ENCODE measurements around the gene CAMTA1. TPM values are rescaled to one million over a fixed set of nuclear protein-coding genes. Genes with fewer than 3 reads are reported as not detected.
"Not testable (repeated sequence)": the region's sequence is repeated elsewhere in the genome, so short reads cannot be mapped to it uniquely, and the experiment has no call there.

The CAMTA1 gene
- polyA plus RNA-seq, 2 donors, result 61.1 to 75.0 TPM

- no peak overlapping the region for H3K27ac ChIP-seq (ENCODE audit: low read depth in 2 of 2, low read length in 1 of 2)
- no peaks in the 10 kb centered on the region for H3K9me3 ChIP-seq (ENCODE audit: control insufficient read depth in 2 of 2, insufficient read depth in 1 of 2, low read depth in 1 of 2, low read length in 1 of 2)
- H3K4me3 ChIP-seq (ENCODE audit: low read depth in 1 of 2, low read length in 2 of 2), result no peak overlapping the region
- H3K27me3 ChIP-seq (ENCODE audit: control insufficient read depth in 1 of 2, insufficient read depth in 2 of 2, low read length in 2 of 2), result no peaks in the 10 kb centered on the region
- H3K4me1 ChIP-seq (ENCODE audit: control insufficient read depth in 2 of 2, insufficient read depth in 2 of 2, low read length in 1 of 2), result peaks cover 0 to 2% of the 10 kb centered on the region in 2 donors
- 41 to 50% methylated on average over 31 of the region's 31 CpGs for whole genome bisulfite sequencing, 2 donors
- no peaks in the 10 kb centered on the region for H3K36me3 ChIP-seq (ENCODE audit: control insufficient read depth in 2 of 2, insufficient read depth in 2 of 2, low read length in 1 of 2)
Measured at GRCh38 chr1:7149080-7149838, 364.0 kb downstream of the CAMTA1 start.

GRCh38 chr1:7150724-7151280 lies 365.5 kb downstream of the CAMTA1 start:
- Histone ChIP-seq H3K4me1 (ENCODE audit: control insufficient read depth in 2 of 2, insufficient read depth in 2 of 2, low read length in 1 of 2) (peaks cover 0 to 2% of the 10 kb centered on the region in 2 donors), H3K4me3 (ENCODE audit: low read depth in 1 of 2, low read length in 2 of 2) (no peak overlapping the region)
- WGBS, 2 donors, result 78 to 80% methylated on average over 19 of the region's 19 CpGs

GRCh38 chr1:7151978-7152377 lies 366.7 kb downstream of the CAMTA1 start:
- no peaks in the 10 kb centered on the region for H3K27me3 ChIP-seq (ENCODE audit: control insufficient read depth in 1 of 2, insufficient read depth in 2 of 2, low read length in 2 of 2)
- no peaks in the 10 kb centered on the region for H3K36me3 ChIP-seq (ENCODE audit: control insufficient read depth in 2 of 2, insufficient read depth in 2 of 2, low read length in 1 of 2)
- H3K9me3 ChIP-seq (ENCODE audit: control insufficient read depth in 2 of 2, insufficient read depth in 1 of 2, low read depth in 1 of 2, low read length in 1 of 2), result no peaks in the 10 kb centered on the region
- H3K4me1 ChIP-seq (ENCODE audit: control insufficient read depth in 2 of 2, insufficient read depth in 2 of 2, low read length in 1 of 2), result peaks cover 0 to 2% of the 10 kb centered on the region in 2 donors
- WGBS, 2 donors, result 76 to 83% methylated on average over 7 of the region's 7 CpGs
- no peak overlapping the region for H3K27ac ChIP-seq (ENCODE audit: low read depth in 2 of 2, low read length in 1 of 2)
- no peak overlapping the region for H3K4me3 ChIP-seq (ENCODE audit: low read depth in 1 of 2, low read length in 2 of 2)

More at GRCh38 chr1:7150724-7151280, 365.5 kb downstream of the CAMTA1 start:
- H3K36me3 ChIP-seq (ENCODE audit: control insufficient read depth in 2 of 2, insufficient read depth in 2 of 2, low read length in 1 of 2), result no peaks in the 10 kb centered on the region
- no peak overlapping the region for H3K27ac ChIP-seq (ENCODE audit: low read depth in 2 of 2, low read length in 1 of 2)
- no peaks in the 10 kb centered on the region for H3K9me3 ChIP-seq (ENCODE audit: control insufficient read depth in 2 of 2, insufficient read depth in 1 of 2, low read depth in 1 of 2, low read length in 1 of 2)
- no peaks in the 10 kb centered on the region for H3K27me3 ChIP-seq (ENCODE audit: control insufficient read depth in 1 of 2, insufficient read depth in 2 of 2, low read length in 2 of 2)

- Histone ChIP-seq H3K27me3 (ENCODE audit: control insufficient read depth in 1 of 2, insufficient read depth in 2 of 2, low read length in 2 of 2) (no peaks in the 10 kb centered on the region), H3K27ac (ENCODE audit: low read depth in 2 of 2, low read length in 1 of 2) (no peak overlapping the region), H3K4me1 (ENCODE audit: control insufficient read depth in 2 of 2, insufficient read depth in 2 of 2, low read length in 1 of 2) (peaks cover 0 to 2% of the 10 kb centered on the region in 2 donors), H3K9me3 (ENCODE audit: control insufficient read depth in 2 of 2, insufficient read depth in 1 of 2, low read depth in 1 of 2, low read length in 1 of 2) (no peaks in the 10 kb centered on the region), H3K4me3 (ENCODE audit: low read depth in 1 of 2, low read length in 2 of 2) (no peak overlapping the region), H3K36me3 (ENCODE audit: control insufficient read depth in 2 of 2, insufficient read depth in 2 of 2, low read length in 1 of 2) (no peaks in the 10 kb centered on the region)
- WGBS, 2 donors, result 55 to 63% methylated on average over 10 of the region's 10 CpGs
Measured at GRCh38 chr1:7152655-7153054, 367.4 kb downstream of the CAMTA1 start.

GRCh38 chr1:7153464-7153863 lies 368.2 kb downstream of the CAMTA1 start:
- WGBS, 2 donors, result 68 to 79% methylated on average over 10 of the region's 10 CpGs
- no peak overlapping the region for H3K4me3 ChIP-seq (ENCODE audit: low read depth in 1 of 2, low read length in 2 of 2)
- H3K4me1 ChIP-seq (ENCODE audit: control insufficient read depth in 2 of 2, insufficient read depth in 2 of 2, low read length in 1 of 2), result peaks cover 0 to 2% of the 10 kb centered on the region in 2 donors
- H3K27ac ChIP-seq (ENCODE audit: low read depth in 2 of 2, low read length in 1 of 2), result no peak overlapping the region
- H3K36me3 ChIP-seq (ENCODE audit: control insufficient read depth in 2 of 2, insufficient read depth in 2 of 2, low read length in 1 of 2), result no peaks in the 10 kb centered on the region
- no peaks in the 10 kb centered on the region for H3K27me3 ChIP-seq (ENCODE audit: control insufficient read depth in 1 of 2, insufficient read depth in 2 of 2, low read length in 2 of 2)
- no peaks in the 10 kb centered on the region for H3K9me3 ChIP-seq (ENCODE audit: control insufficient read depth in 2 of 2, insufficient read depth in 1 of 2, low read depth in 1 of 2, low read length in 1 of 2)

GRCh38 chr1:7159116-7159781 lies 374.0 kb downstream of the CAMTA1 start:
- Histone ChIP-seq H3K4me3 (ENCODE audit: low read depth in 1 of 2, low read length in 2 of 2) (no peak overlapping the region), H3K27ac (ENCODE audit: low read depth in 2 of 2, low read length in 1 of 2) (no peak overlapping the region), H3K27me3 (ENCODE audit: control insufficient read depth in 1 of 2, insufficient read depth in 2 of 2, low read length in 2 of 2) (no peaks in the 10 kb centered on the region), H3K9me3 (ENCODE audit: control insufficient read depth in 2 of 2, insufficient read depth in 1 of 2, low read depth in 1 of 2, low read length in 1 of 2) (no peaks in the 10 kb centered on the region), H3K36me3 (ENCODE audit: control insufficient read depth in 2 of 2, insufficient read depth in 2 of 2, low read length in 1 of 2) (no peaks in the 10 kb centered on the region), H3K4me1 (ENCODE audit: control insufficient read depth in 2 of 2, insufficient read depth in 2 of 2, low read length in 1 of 2) (no peaks in the 10 kb centered on the region)
- WGBS, 2 donors, result 78 to 79% methylated on average over 6 of the region's 6 CpGs

GRCh38 chr1:7168554-7168953 lies 383.3 kb downstream of the CAMTA1 start:
- H3K4me3 ChIP-seq (ENCODE audit: low read depth in 1 of 2, low read length in 2 of 2); H3K36me3 ChIP-seq (ENCODE audit: control insufficient read depth in 2 of 2, insufficient read depth in 2 of 2, low read length in 1 of 2); H3K9me3 ChIP-seq (ENCODE audit: control insufficient read depth in 2 of 2, insufficient read depth in 1 of 2, low read depth in 1 of 2, low read length in 1 of 2); H3K27ac ChIP-seq (ENCODE audit: low read depth in 2 of 2, low read length in 1 of 2); H3K27me3 ChIP-seq (ENCODE audit: control insufficient read depth in 1 of 2, insufficient read depth in 2 of 2, low read length in 2 of 2); H3K4me1 ChIP-seq (ENCODE audit: control insufficient read depth in 2 of 2, insufficient read depth in 2 of 2, low read length in 1 of 2): not testable (repeated sequence)
- WGBS, 2 donors, result 75 to 76% methylated on average over 2 of the region's 2 CpGs

- 69 to 78% methylated on average over 1 of the region's 1 CpG for WGBS, 2 donors
- peaks cover 0 to 2% of the 10 kb centered on the region in 2 donors for H3K9me3 ChIP-seq (ENCODE audit: control insufficient read depth in 2 of 2, insufficient read depth in 1 of 2, low read depth in 1 of 2, low read length in 1 of 2)
- no peaks in the 10 kb centered on the region for H3K27me3 ChIP-seq (ENCODE audit: control insufficient read depth in 1 of 2, insufficient read depth in 2 of 2, low read length in 2 of 2)
- H3K4me1 ChIP-seq (ENCODE audit: control insufficient read depth in 2 of 2, insufficient read depth in 2 of 2, low read length in 1 of 2), result peaks cover 0 to 2% of the 10 kb centered on the region in 2 donors
- H3K36me3 ChIP-seq (ENCODE audit: control insufficient read depth in 2 of 2, insufficient read depth in 2 of 2, low read length in 1 of 2), result no peaks in the 10 kb centered on the region
- H3K4me3 ChIP-seq (ENCODE audit: low read depth in 1 of 2, low read length in 2 of 2), result no peak overlapping the region
- no peak overlapping the region for H3K27ac ChIP-seq (ENCODE audit: low read depth in 2 of 2, low read length in 1 of 2)
Measured at GRCh38 chr1:7171168-7171567, 385.9 kb downstream of the CAMTA1 start.

GRCh38 chr1:7171574-7171973 lies 386.3 kb downstream of the CAMTA1 start:
- H3K27me3 ChIP-seq (ENCODE audit: control insufficient read depth in 1 of 2, insufficient read depth in 2 of 2, low read length in 2 of 2), result no peaks in the 10 kb centered on the region
- WGBS, 2 donors, result 65 to 71% methylated on average over 6 of the region's 6 CpGs

More at GRCh38 chr1:7171574-7171973, 386.3 kb downstream of the CAMTA1 start:
- Histone ChIP-seq H3K27ac (ENCODE audit: low read depth in 2 of 2, low read length in 1 of 2) (no peak overlapping the region), H3K9me3 (ENCODE audit: control insufficient read depth in 2 of 2, insufficient read depth in 1 of 2, low read depth in 1 of 2, low read length in 1 of 2) (peaks cover 0 to 2% of the 10 kb centered on the region in 2 donors), H3K4me1 (ENCODE audit: control insufficient read depth in 2 of 2, insufficient read depth in 2 of 2, low read length in 1 of 2) (peaks cover 0 to 2% of the 10 kb centered on the region in 2 donors), H3K36me3 (ENCODE audit: control insufficient read depth in 2 of 2, insufficient read depth in 2 of 2, low read length in 1 of 2) (no peaks in the 10 kb centered on the region), H3K4me3 (ENCODE audit: low read depth in 1 of 2, low read length in 2 of 2) (no peak overlapping the region)
